Measurements from ENCODE around the gene UQCR10. TPM values are rescaled to one million over a fixed set of nuclear protein-coding genes. Genes with fewer than 3 reads are reported as not detected.

The UQCR10 gene
- polyA plus RNA-seq, 1 donor from 2014 or later = 192 TPM

DNA sequence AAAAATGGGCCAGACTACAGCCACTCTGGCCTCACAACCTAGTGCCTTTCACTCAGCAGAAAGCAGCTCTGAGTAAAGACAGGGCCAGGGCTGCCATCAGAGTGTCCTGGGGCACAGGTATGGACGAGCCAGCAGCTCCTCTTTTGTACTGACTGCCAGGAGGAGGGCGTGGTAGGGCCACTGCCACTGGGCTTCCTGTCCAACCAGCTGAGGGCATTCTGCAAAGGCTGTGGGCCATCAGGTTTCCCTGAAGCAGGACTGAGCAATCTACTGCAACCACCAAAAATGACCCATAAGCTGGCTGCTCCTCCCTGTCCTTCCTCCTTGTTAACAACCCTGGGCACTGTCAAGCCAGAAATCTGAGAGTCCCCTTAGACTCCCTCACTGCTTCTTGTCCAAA lies 37.8 kb downstream of the UQCR10 start:
- Histone ChIP-seq H3K36me3 (ENCODE audit: insufficient read depth, low read length) (peaks cover 10% of the 10 kb centered on the region), H4K20me1 (ENCODE audit: insufficient read depth) (no peaks in the 10 kb centered on the region), H3K27me3 (ENCODE audit: insufficient read depth, low read depth, low read length) (no peaks in the 10 kb centered on the region), H3K4me2 (ENCODE audit: low read length) (no peak overlapping the region), H3K9ac (ENCODE audit: low read length) (no peak overlapping the region), H3K9me3 (ENCODE audit: low read length) (no peaks in the 10 kb centered on the region), H3K27ac (ENCODE audit: low read length) (no peak overlapping the region), H2AFZ (ENCODE audit: low read depth, low read length) (no peak overlapping the region), H3K4me3 (ENCODE audit: low read length) (no peak overlapping the region), H3K9me2 (ENCODE audit: insufficient read depth, low read length) (no peaks in the 10 kb centered on the region), H3K79me2 (replicated peaks; ENCODE audit: insufficient read depth, low read length) (no peaks in the 10 kb centered on the region), H3F3A (ENCODE audit: insufficient read depth, low read length, poor library complexity, severe bottlenecking) (no peaks in the 10 kb centered on the region)
- no peak for TF ChIP-seq EP300 (conservative IDR thresholded peaks at IDR 0.05; ENCODE audit: poor library complexity, severe bottlenecking)
- TF ChIP-seq, protein P1, sequence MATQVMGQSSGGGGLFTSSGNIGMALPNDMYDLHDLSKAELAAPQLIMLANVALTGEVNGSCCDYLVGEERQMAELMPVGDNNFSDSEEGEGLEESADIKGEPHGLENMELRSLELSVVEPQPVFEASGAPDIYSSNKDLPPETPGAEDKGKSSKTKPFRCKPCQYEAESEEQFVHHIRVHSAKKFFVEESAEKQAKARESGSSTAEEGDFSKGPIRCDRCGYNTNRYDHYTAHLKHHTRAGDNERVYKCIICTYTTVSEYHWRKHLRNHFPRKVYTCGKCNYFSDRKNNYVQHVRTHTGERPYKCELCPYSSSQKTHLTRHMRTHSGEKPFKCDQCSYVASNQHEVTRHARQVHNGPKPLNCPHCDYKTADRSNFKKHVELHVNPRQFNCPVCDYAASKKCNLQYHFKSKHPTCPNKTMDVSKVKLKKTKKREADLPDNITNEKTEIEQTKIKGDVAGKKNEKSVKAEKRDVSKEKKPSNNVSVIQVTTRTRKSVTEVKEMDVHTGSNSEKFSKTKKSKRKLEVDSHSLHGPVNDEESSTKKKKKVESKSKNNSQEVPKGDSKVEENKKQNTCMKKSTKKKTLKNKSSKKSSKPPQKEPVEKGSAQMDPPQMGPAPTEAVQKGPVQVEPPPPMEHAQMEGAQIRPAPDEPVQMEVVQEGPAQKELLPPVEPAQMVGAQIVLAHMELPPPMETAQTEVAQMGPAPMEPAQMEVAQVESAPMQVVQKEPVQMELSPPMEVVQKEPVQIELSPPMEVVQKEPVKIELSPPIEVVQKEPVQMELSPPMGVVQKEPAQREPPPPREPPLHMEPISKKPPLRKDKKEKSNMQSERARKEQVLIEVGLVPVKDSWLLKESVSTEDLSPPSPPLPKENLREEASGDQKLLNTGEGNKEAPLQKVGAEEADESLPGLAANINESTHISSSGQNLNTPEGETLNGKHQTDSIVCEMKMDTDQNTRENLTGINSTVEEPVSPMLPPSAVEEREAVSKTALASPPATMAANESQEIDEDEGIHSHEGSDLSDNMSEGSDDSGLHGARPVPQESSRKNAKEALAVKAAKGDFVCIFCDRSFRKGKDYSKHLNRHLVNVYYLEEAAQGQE (IDR thresholded peaks at IDR 0.05; ENCODE audit: borderline replicate concordance) = no peak
- TF ChIP-seq POLR2AphosphoS5 (IDR thresholded peaks at IDR 0.05) = no peak

DNA sequence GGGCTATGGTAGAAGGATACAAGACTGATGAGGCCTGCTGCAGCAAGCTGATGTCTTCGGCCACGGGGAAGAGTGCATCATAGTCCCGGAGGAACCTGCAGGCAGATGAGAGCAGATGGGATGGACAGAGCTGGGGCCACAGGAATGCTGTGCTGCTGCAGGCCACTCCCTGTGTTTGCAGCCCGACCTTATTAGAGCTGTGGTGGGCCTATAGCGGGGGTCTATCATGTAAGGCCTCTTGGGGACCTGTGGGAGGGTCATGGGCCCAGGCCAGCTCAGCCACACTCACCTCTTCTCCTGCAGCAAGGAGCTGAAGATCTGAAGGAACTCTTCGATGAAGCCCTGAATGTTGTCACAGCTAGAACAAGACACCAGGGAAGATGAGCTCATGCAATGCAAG lies 39.0 kb downstream of the UQCR10 start:
- Histone ChIP-seq H3K9me2 (ENCODE audit: insufficient read depth, low read length) (no peaks in the 10 kb centered on the region), H3K9me3 (ENCODE audit: low read length) (no peaks in the 10 kb centered on the region), H3K4me3 (ENCODE audit: low read length) (no peak overlapping the region), H3K9ac (ENCODE audit: low read length) (no peak overlapping the region), H3K36me3 (ENCODE audit: insufficient read depth, low read length) (peaks cover 9% of the 10 kb centered on the region), H3K4me2 (ENCODE audit: low read length) (no peak overlapping the region), H3K27ac (ENCODE audit: low read length) (no peak overlapping the region), H4K20me1 (ENCODE audit: insufficient read depth) (no peaks in the 10 kb centered on the region), H2AFZ (ENCODE audit: low read depth, low read length) (no peak overlapping the region), H3F3A (ENCODE audit: insufficient read depth, low read length, poor library complexity, severe bottlenecking) (no peaks in the 10 kb centered on the region), H3K79me2 (replicated peaks; ENCODE audit: insufficient read depth, low read length) (no peaks in the 10 kb centered on the region), H3K27me3 (ENCODE audit: insufficient read depth, low read depth, low read length) (no peaks in the 10 kb centered on the region)
- TF ChIP-seq EZH2 (IDR thresholded peaks at IDR 0.05; ENCODE audit: borderline replicate concordance, insufficient read depth, low read length, poor library complexity, severe bottlenecking) = no peak
- no peak for TF ChIP-seq TAF1 (IDR thresholded peaks at IDR 0.05; ENCODE audit: low read depth)
- TF ChIP-seq POLR2AphosphoS5 (IDR thresholded peaks at IDR 0.05) = no peak
- no peak for TF ChIP-seq EP300 (conservative IDR thresholded peaks at IDR 0.05; ENCODE audit: poor library complexity, severe bottlenecking)
- no peak for TF ChIP-seq MXI1 (conservative IDR thresholded peaks at IDR 0.05; ENCODE audit: poor library complexity, severe bottlenecking)

DNA sequence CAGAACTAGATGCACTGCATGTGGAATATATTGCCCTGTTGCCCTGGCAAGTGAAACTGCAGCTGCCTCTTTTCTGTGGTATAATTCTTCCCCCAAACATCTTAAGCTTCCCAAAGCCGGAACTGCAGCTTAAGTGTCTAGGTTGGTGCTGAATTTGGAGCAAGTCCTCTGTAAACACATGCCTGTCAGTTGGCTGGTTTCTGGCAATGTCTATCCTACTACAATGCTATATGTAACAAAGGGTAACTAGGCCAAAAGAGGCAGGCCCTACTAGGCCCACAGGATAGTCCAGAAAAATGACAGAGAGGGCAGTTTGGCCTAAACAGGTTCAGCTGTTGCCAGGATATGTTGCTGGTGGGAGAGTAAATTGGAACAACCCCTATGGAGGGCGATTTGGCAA lies 43.0 kb downstream of the UQCR10 start:
- no peaks in the 10 kb centered on the region for H3F3A ChIP-seq (ENCODE audit: insufficient read depth, low read length, poor library complexity, severe bottlenecking)
- no peaks in the 10 kb centered on the region for H3K9me2 ChIP-seq (ENCODE audit: insufficient read depth, low read length)
- H2AFZ ChIP-seq (ENCODE audit: low read depth, low read length) = no peak overlapping the region
- H3K9ac ChIP-seq (ENCODE audit: low read length) = no peak overlapping the region
- no peak overlapping the region for H3K4me3 ChIP-seq (ENCODE audit: low read length)
- TF ChIP-seq EP300 (conservative IDR thresholded peaks at IDR 0.05; ENCODE audit: poor library complexity, severe bottlenecking) = no peak
- no peak for TF ChIP-seq SMC3 (conservative IDR thresholded peaks at IDR 0.05; ENCODE audit: poor library complexity)
- H3K79me2 ChIP-seq (replicated peaks; ENCODE audit: insufficient read depth, low read length) = no peaks in the 10 kb centered on the region
- no peaks in the 10 kb centered on the region for H3K27me3 ChIP-seq (ENCODE audit: insufficient read depth, low read depth, low read length)
- H3K9me3 ChIP-seq (ENCODE audit: low read length) = no peaks in the 10 kb centered on the region
- H3K4me2 ChIP-seq (ENCODE audit: low read length) = no peak overlapping the region
- no peaks in the 10 kb centered on the region for H4K20me1 ChIP-seq (ENCODE audit: insufficient read depth)
- peaks cover 17% of the 10 kb centered on the region for H3K36me3 ChIP-seq (ENCODE audit: insufficient read depth, low read length)
- no peak overlapping the region for H3K27ac ChIP-seq (ENCODE audit: low read length)

All from neural cell (in vitro differentiated cells).